GM18505 (cell line): ENCODE measurements around the gene ATOX1.
A peak's percentile ranks its signal among the peaks of the same experiment; 100 is the strongest.

ENCODE experiments used
- ATAC-seq: cut with Tn5 transposase; IDR thresholded peaks from one replicate; pipeline ENCODE4 v1.9.1; 2021; ENCODE audit not compliant: unreplicated experiment
- POLR2A ChIP-seq: IDR thresholded peaks from 4 replicates; pipeline ENCODE4 v1.6.1; 2011; ENCODE audit warnings: borderline replicate concordance; ENCODE audit not compliant: insufficient read depth, insufficient read length; ENCODE audit errors: extremely low read depth

ATOX1 gene

DNA sequence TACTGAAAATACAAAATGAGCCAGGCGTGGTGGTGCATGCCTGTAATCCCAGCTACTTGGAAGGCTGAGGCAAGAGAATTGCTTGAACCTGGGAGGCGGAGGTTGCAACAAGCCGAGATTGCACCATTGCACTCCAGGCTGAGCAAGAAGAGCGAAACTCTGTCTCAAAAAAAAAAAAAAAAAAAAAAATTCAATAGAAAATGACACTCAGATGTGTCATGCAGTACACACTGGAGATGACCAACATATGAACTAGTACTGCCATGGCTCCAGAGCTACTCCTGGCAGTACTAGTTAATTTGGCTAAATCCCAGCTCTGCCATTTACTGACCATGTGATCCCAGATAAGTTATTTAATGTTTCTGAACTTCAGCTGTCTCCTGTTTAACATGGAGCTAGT, 7.3 kb downstream of the ATOX1 start:
- ATAC-seq = no peak

GRCh38 chr5:151750121-151750520, 8.3 kb downstream of the ATOX1 start:
- no peak for TF ChIP-seq POLR2A
- ATAC-seq = no peak

More for the DNA sequence above, 7.3 kb downstream of the ATOX1 start:
- no peak for TF ChIP-seq POLR2A

- peak; percentile 37 for ATAC-seq
- TF ChIP-seq POLR2A = no peak
Observed at GRCh38 chr5:151745071-151745705, 13.2 kb downstream of the ATOX1 start.

- TF ChIP-seq POLR2A = no peak
- no peak for ATAC-seq
Observed at GRCh38 chr5:151743530-151743929, 14.9 kb downstream of the ATOX1 start.

DNA sequence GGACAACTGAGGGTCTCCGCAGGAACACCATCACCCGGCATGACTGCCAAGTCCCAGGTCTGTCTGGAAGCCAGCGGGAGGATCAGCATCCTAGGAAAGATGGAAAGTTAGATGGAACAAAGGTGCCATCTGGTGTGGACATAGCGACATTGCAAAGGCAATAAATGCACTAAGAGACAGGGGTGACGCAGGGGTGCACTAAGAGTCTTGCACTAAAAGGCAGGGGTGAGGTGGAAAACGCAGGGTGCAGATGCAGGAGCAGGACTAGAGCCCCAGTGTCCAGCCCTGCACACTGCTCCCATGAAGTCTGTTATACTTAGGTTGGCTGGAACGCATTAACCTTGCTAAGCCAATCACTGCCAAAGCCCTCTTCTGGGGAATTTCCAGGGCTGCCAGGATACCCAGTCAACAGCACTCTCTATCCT, 15.5 kb downstream of the ATOX1 start:
- ATAC-seq = no peak
- no peak for TF ChIP-seq POLR2A

DNA sequence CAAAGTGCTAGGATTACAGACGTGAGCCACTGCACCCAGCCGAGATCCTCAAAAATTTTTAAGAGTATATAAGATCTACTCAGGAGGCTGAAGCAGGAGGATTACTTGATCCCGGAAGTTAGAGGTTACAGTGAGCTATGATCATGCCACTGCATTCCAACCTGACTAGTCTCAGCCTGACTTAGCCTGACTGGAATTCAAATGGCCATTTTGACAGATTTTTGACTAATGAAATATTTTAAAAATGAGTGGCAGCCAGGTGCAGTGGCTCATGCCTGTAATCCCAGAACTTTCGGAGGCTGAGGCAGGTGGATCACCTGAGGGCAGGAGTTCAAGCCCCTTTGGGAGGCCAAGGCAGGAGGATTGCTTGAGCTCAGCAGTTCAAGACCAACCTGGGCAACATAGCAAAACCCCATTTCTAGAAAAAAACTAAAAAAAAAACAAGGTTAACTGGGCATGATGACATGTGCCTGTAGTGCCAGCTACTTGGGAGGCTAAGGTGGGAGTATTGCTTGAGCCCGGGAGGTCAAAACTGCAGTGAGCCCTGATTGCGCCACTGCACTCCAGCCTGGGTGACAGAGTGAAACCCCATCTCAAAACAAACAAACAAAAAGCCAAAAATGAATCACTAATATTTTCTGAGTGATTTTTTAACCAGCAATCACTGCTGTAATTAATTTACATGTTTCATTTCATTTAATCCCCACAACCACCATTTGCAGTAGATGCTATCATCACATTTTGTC, 16.6 kb downstream of the ATOX1 start:
- no peak for ATAC-seq

GRCh38 chr5:151740958-151741373, 17.5 kb downstream of the ATOX1 start:
- no peak for ATAC-seq
- TF ChIP-seq POLR2A = no peak

More for the DNA sequence above, 16.6 kb downstream of the ATOX1 start:
- no peak for TF ChIP-seq POLR2A

GRCh38 chr5:151740336-151740942, 18.0 kb downstream of the ATOX1 start:
- ATAC-seq = no peak
- TF ChIP-seq POLR2A = no peak

DNA sequence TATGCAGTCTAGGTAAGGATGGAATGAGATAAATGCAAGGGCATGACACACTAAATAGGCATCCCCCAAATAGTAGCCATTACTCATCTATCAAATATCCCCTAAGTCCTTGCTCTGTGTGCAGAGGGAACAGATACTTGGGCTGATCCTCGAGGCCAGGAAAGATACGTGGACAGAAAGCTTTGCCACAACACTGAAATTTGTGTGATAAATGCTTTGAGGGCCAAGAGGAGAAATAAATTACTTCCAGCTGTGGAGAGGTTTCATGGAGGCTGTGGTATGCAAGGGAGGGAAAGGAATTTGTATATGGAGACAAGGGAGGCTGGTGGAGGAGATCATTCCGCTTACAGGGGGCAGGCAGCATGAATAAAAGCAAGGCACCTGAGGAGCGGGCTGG, 18.5 kb downstream of the ATOX1 start:
- no peak for TF ChIP-seq POLR2A
- no peak for ATAC-seq

- no peak for ATAC-seq
- no peak for TF ChIP-seq POLR2A
Observed at GRCh38 chr5:151739395-151739794, 19.0 kb downstream of the ATOX1 start.

GRCh38 chr5:151738125-151738848, 20.1 kb downstream of the ATOX1 start:
- TF ChIP-seq POLR2A = no peak
- no peak for ATAC-seq

DNA sequence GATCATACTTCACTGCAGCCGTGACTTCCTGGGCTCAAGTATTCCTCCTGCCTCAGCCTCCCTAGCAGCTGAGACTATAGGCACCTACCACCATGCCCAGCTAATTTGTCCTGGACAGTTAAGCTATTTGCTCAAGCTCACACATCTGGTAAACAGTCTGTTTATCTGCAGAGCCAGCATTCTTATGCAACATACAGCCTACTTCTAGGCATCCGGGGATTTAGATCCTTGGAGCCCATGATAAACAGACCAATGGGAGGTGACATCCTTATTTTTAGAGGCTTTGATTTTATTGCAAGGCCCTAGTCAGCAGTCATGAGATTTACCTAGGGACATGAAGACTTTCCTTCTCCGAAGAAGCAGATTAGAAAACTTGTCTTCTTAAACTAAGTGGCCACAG, 21.0 kb downstream of the ATOX1 start:
- ATAC-seq = no peak

DNA sequence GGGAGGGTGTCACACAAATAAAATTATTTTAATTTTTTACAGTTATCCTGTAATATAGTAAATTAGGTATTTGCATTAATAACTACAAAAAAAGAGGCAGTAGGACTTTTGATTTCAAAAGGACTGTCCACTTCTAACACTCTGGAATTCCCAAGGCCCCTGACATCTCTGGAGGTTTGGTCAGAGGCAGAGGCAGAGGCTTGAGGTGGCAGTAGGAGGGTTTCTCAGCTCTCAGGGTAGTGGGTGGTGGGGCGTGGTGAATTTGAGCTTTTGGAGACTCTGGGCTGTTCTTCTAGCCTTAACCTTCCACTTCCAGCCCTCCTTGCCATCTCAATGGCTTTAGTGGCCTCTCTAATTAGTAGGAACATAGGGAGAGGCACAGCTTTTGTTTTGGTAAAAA, 22.8 kb downstream of the ATOX1 start:
- ATAC-seq = no peak
- TF ChIP-seq POLR2A = no peak

More for the DNA sequence above, 21.0 kb downstream of the ATOX1 start:
- TF ChIP-seq POLR2A = no peak
